Embryonic facial prominence (tissue), 1 donor: ENCODE measurements around the gene OTULIN.

Experiments
- DNase-seq: peaks from one replicate; pipeline ENCODE4 v3.0.0-alpha.2; 2016; ENCODE audit errors: extremely low spot score

OTULIN gene

GRCh38 chr5:14720236-14720923, 55.9 kb downstream of the OTULIN start:
- DNase-seq = no peak

- no peak for DNase-seq
These were observed 57.6 kb downstream of the OTULIN start for GRCh38 chr5:14721990-14722656.

- DNase-seq = no peak
These were observed 58.4 kb downstream of the OTULIN start for GRCh38 chr5:14722923-14723322.

GRCh38 chr5:14723701-14724132, 59.2 kb downstream of the OTULIN start:
- no peak for DNase-seq

GRCh38 chr5:14724633-14725032, 60.1 kb downstream of the OTULIN start:
- no peak for DNase-seq

- DNase-seq = no peak
These were observed 61.7 kb downstream of the OTULIN start for GRCh38 chr5:14726066-14726838.

- DNase-seq = peak; percentile 73
These were observed 62.9 kb downstream of the OTULIN start for GRCh38 chr5:14727428-14727865.

- DNase-seq = no peak
These were observed 63.5 kb downstream of the OTULIN start for GRCh38 chr5:14727928-14728458.

- no peak for DNase-seq
These were observed 64.0 kb downstream of the OTULIN start for GRCh38 chr5:14728459-14728938.

- no peak for DNase-seq
These were observed 65.2 kb downstream of the OTULIN start for GRCh38 chr5:14729448-14730385.

GRCh38 chr5:14730466-14730865, 65.9 kb downstream of the OTULIN start:
- DNase-seq = no peak

GRCh38 chr5:14730881-14731280, 66.4 kb downstream of the OTULIN start:
- no peak for DNase-seq

- DNase-seq = no peak
These were observed 68.5 kb downstream of the OTULIN start for GRCh38 chr5:14732991-14733390.

- no peak for DNase-seq
These were observed 69.1 kb downstream of the OTULIN start for GRCh38 chr5:14733661-14734060.

GRCh38 chr5:14734396-14734795, 69.9 kb downstream of the OTULIN start:
- DNase-seq = no peak

- DNase-seq = no peak
These were observed 71.4 kb downstream of the OTULIN start for GRCh38 chr5:14735944-14736343.

GRCh38 chr5:14737291-14737690, 72.8 kb downstream of the OTULIN start:
- no peak for DNase-seq

- no peak for DNase-seq
These were observed 73.5 kb downstream of the OTULIN start for GRCh38 chr5:14738050-14738449.

GRCh38 chr5:14739538-14739937, 75.0 kb downstream of the OTULIN start:
- no peak for DNase-seq

GRCh38 chr5:14739981-14740380, 75.5 kb downstream of the OTULIN start:
- no peak for DNase-seq

- no peak for DNase-seq
These were observed 76.6 kb downstream of the OTULIN start for GRCh38 chr5:14741131-14741530.
